ENCODE results near the gene EP400. TPM values are rescaled to one million over a fixed set of nuclear protein-coding genes. Genes with fewer than 3 reads are reported as not detected.

Gene EP400
- total and polyA plus RNA-seq, 8 donors = 5.2 to 39.8 (median 21.6) TPM

- H3K27ac ChIP-seq = no peak overlapping the region
- peaks cover 62 to 100% (median 100%) of the 10 kb centered on the region in 4 donors for H3K36me3 ChIP-seq
- intact Hi-C loops (cut with DNase I; ENCODE audit: low total_unique reads) = no loop called here
- no peak for DNase-seq
- H3K4me1 ChIP-seq = no peaks in the 10 kb centered on the region
- no peaks in the 10 kb centered on the region for H3K9me3 ChIP-seq
- no peaks in the 10 kb centered on the region for H3K27me3 ChIP-seq
- H3K4me3 ChIP-seq = no peak overlapping the region
- 94 to 99% (median 95%) methylated on average over 15 to 27 of the region's 27 CpGs for WGBS, 5 donors
- no peak for TF ChIP-seq EP300 (IDR thresholded peaks at IDR 0.05)
- TF ChIP-seq POLR2AphosphoS5 (IDR thresholded peaks at IDR 0.05) = no peak
- TF ChIP-seq CTCF (IDR thresholded peaks at IDR 0.05) = no peak
- TF ChIP-seq POLR2A (IDR thresholded peaks at IDR 0.05) = no peak
These were observed 103.9 kb downstream of the EP400 start for GRCh38 chr12:132053338-132054330.

- WGBS, 5 donors = 95 to 99% (median 98%) methylated on average over 12 of the region's 12 CpGs
- peaks cover 58 to 99% (median 96%) of the 10 kb centered on the region in 4 donors for H3K36me3 ChIP-seq
- no peak for DNase-seq
- TF ChIP-seq POLR2A (IDR thresholded peaks at IDR 0.05) = no peak
- no peak for TF ChIP-seq EP300 (IDR thresholded peaks at IDR 0.05)
- no peak overlapping the region for H3K4me3 ChIP-seq
- H3K27ac ChIP-seq = no peak overlapping the region
- H3K27me3 ChIP-seq = no peaks in the 10 kb centered on the region
- intact Hi-C loops (cut with DNase I; ENCODE audit: low total_unique reads) = no loop called here
- H3K9me3 ChIP-seq = no peaks in the 10 kb centered on the region
- no peaks in the 10 kb centered on the region for H3K4me1 ChIP-seq
These were observed 105.2 kb downstream of the EP400 start for GRCh38 chr12:132054983-132055382.

DNA sequence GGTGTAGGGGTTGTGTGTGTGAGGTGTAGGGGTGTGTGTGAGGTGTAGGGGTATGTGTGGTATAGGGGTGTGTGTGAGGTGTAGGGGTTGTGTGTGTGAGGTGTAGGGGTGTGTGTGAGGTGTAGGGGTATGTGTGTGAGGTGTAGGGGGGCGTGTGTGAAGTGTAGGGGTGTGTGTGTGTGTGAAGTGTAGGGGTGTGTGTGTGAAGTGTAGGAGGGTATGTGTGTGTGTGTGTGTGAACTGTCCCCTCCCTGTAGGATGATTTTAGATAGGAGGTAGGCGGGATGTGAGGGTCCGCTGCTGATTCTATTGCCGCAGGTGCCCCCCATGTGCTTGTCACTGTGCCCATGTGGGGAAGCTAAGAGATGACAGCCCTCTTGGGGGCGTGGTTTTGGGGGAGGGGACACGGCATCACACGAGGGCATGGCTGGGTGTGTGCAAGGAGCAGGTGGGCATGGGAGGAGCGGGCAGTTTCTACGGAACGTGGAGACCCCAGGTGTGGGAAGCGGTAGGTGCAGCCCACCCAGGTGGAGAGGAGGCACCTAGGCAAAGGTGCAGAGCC is 105.9 kb downstream of the EP400 start:
- H3K27me3 ChIP-seq = no peaks in the 10 kb centered on the region
- H3K4me3 ChIP-seq = no peak overlapping the region
- intact Hi-C loops (cut with DNase I; ENCODE audit: low total_unique reads) = no loop called here
- H3K4me1 ChIP-seq = no peaks in the 10 kb centered on the region
- TF ChIP-seq POLR2AphosphoS5 (IDR thresholded peaks at IDR 0.05) (no peak), EP300 (IDR thresholded peaks at IDR 0.05) (no peak), CTCF (IDR thresholded peaks at IDR 0.05) (no peak)
- H3K36me3 ChIP-seq = peaks cover 52 to 96% (median 95%) of the 10 kb centered on the region in 4 donors
- WGBS, 5 donors = 81 to 92% (median 90%) methylated on average over 11 of the region's 11 CpGs
- no peak overlapping the region for H3K27ac ChIP-seq
- DNase-seq = no peak
- no peaks in the 10 kb centered on the region for H3K9me3 ChIP-seq

- Histone ChIP-seq H3K4me1 (no peaks in the 10 kb centered on the region), H3K4me3 (no peak overlapping the region), H3K27me3 (no peaks in the 10 kb centered on the region), H3K27ac (no peak overlapping the region), H3K9me3 (no peaks in the 10 kb centered on the region), H3K36me3 (peaks cover 51 to 95% (median 94%) of the 10 kb centered on the region in 4 donors)
- TF ChIP-seq POLR2AphosphoS5 (IDR thresholded peaks at IDR 0.05) = no peak
- TF ChIP-seq EP300 (IDR thresholded peaks at IDR 0.05) = no peak
- TF ChIP-seq CTCF (IDR thresholded peaks at IDR 0.05) = no peak
- TF ChIP-seq POLR2A (IDR thresholded peaks at IDR 0.05) = no peak
- intact Hi-C loops (cut with DNase I; ENCODE audit: low total_unique reads) = no loop called here
- DNase-seq = no peak
- WGBS, 5 donors = 80 to 96% (median 89%) methylated on average over 5 of the region's 5 CpGs
These were observed 106.6 kb downstream of the EP400 start for GRCh38 chr12:132056320-132056719.
